ENCODE measurements around the gene APOL4.

The APOL4 gene

DNA sequence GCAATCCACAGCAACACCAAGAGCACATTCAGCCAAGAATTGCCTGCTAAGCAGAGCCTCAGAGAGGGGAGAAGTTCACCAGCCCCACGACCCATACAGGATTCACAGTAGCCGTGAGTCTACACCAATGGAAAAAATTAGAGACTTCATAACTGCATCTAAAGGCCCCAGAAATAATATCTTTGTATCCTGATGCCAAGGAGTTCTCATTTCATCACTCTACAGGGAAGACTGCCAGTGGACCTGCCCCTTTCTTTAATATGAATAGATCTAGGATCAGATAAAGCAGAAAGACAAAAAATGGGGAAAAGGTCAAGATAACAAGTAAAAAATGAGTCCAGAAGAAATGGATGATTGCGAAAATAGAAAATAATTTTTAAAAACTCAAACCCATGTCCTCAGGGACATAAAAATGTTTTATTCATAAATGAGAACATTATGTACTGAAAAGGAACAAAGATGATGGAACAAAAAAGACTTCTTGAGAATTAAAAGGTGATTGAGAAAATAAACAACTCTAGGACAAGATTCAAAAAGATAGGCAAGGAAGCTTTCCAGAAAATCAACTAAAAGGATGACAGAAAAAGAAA, 50.5 kb downstream of the APOL4 start:
- DNase-seq, result no peak

GRCh38 chr22:36149441-36149840, 52.2 kb downstream of the APOL4 start:
- DNase-seq, result no peak

GRCh38 chr22:36148411-36148810, 53.2 kb downstream of the APOL4 start:
- no peak for DNase-seq

DNA sequence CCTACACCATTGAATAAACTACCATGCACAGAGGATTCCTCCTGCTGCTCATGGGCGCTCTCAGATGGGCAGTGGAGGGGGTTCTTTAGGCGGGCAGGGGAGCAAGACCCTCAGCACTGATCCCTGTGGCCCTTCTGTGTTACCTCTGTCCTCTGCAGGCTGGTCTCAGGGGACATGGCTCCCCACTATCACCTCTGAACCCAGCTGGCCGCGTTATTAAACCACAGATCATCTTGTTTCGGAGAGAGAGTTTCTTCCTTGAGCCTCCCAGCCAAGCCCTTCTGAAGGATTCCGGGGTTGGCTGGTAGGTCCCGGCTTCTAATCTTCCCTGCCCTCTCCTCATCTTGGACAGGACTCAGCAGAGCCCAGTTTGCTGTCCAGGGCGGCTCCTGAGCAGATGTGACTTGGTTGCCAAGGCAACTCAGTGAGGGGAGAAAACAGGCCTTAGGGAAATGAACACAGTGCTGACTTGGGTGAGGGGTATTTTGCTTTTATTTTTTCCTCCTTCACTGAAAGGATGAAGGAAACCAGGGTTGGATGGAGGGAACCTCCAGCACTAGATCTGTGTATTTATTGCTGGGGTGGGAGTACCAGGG, 54.3 kb downstream of the APOL4 start:
- no peak for DNase-seq

DNA sequence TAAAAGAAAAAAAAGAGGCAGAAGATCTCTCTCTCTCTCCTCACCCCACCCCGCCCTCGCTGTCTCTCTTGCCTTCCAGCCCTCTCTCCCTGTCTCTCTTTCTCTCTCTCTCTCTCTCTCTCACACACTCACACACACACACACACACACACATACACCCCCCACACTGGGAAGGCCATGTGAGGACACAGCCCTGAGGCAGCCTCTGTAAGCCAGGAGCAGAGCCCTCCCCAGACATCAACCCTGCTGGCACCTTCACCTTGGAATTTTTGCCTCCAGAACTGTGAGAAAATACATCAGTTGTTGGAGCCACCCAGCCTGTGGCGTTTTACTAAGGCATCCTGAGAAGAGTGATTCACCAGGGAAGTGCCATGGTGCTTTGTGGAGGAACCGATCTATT, 55.7 kb downstream of the APOL4 start:
- DNase-seq, result no peak

DNA sequence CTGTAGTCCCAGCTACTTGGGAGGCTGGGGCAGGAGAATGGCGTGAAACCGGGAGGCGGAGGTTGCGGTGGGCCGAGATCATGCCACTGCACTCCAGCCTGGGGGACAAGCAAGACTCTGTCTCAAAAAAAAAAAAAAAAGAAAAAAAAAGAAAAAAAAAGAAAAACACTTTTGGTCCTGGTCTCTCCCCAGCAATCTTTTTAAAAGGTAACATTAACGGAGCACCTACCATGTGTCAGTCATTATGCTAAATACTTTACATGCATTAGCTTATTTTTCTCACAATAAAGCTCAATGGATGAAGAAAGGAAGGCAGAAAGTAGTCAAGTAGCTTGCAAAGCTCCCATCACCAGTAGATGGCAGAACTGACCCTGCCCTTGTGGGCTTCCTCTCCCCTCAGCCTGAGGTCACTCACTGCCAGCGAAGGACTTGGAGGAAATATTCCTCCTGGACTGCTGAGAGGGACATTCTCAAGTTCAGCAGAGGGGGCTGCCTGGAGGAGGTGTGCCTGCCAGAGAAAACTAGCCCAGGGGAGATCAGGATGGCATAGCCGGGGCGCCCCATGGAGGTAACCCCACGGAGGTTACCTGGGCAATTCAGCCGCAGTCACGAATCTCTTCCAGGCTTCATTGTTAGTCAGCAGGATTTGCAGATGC, 56.6 kb downstream of the APOL4 start:
- DNase-seq, result peak; percentile 10

DNA sequence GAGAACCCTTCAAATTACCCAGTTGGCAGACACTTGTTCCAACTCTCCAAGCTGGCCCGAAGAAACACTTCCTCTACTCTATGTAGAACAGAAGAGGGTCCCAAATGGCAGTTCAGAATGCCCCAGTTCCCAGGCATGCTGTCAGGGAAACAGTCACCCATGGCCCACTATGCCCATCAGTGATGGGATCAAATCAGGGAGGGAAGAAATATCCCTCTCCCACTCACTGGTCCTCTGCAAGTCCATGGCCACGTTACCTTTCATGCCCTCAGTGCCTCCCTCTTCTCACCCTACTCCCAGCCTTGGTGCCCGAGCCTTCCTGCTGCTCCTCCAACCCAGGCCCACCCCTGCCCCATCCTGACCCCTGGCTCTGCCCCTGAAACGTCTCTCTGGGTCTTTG, 57.7 kb downstream of the APOL4 start:
- DNase-seq, result no peak

- DNase-seq, result no peak
These were observed 58.4 kb downstream of the APOL4 start for GRCh38 chr22:36143066-36143815.

- no peak for DNase-seq
These were observed 60.1 kb downstream of the APOL4 start for GRCh38 chr22:36141481-36141880.
